ENCODE results near the gene CCDC186. TPM values are rescaled to one million over a fixed set of nuclear protein-coding genes. Genes with fewer than 3 reads are reported as not detected.
A peak's percentile ranks its signal among the peaks of the same experiment; 100 is the strongest.

The CCDC186 gene
- total RNA-seq, 1 experiment from 2014 or later: 14.3 TPM

DNA sequence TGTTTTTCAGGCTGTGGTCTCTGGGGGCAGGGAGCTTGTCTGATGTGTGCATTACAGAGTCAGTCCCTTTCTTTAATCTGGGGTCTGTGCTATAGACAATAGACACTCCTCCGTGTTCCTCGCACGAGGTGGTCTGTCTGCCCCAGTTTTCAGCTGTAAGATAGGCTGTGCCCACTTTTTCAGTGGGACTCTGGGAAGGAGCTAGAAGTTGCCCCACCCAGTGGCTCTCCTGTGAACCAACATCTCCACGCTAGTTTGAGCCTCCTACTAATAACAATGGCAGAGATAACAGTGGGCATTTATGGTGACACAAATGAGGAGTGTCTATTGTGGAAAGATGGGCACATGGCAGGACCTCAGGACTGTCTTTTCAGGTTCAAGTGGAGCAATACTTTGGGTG, 86.3 kb downstream of the CCDC186 start:
- BruUV-seq (replicated peaks): no TSS peak
- H2AFZ ChIP-seq: no peak overlapping the region
- intact Hi-C loops (cut with micrococcal nuclease; ENCODE audit: unreplicated experiment): no loop called here
- no peaks in the 10 kb centered on the region for H4K20me1 ChIP-seq (ENCODE audit: insufficient read depth)
- H3K9me2 ChIP-seq (ENCODE audit: insufficient read depth): no peaks in the 10 kb centered on the region
- no peak overlapping the region for H3K4me2 ChIP-seq
- H3K36me3 ChIP-seq (ENCODE audit: low read depth): no peaks in the 10 kb centered on the region
- no peak for TF ChIP-seq EZH2 (IDR thresholded peaks at IDR 0.05; ENCODE audit: low read depth)
- TF ChIP-seq, protein P1, sequence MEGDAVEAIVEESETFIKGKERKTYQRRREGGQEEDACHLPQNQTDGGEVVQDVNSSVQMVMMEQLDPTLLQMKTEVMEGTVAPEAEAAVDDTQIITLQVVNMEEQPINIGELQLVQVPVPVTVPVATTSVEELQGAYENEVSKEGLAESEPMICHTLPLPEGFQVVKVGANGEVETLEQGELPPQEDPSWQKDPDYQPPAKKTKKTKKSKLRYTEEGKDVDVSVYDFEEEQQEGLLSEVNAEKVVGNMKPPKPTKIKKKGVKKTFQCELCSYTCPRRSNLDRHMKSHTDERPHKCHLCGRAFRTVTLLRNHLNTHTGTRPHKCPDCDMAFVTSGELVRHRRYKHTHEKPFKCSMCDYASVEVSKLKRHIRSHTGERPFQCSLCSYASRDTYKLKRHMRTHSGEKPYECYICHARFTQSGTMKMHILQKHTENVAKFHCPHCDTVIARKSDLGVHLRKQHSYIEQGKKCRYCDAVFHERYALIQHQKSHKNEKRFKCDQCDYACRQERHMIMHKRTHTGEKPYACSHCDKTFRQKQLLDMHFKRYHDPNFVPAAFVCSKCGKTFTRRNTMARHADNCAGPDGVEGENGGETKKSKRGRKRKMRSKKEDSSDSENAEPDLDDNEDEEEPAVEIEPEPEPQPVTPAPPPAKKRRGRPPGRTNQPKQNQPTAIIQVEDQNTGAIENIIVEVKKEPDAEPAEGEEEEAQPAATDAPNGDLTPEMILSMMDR (conservative IDR thresholded peaks at IDR 0.05): no peak; the same call in 1 of the 2 replicates
- no peak overlapping the region for H3K27ac ChIP-seq
- no peak overlapping the region for H3K4me3 ChIP-seq
- no peaks in the 10 kb centered on the region for H3K79me2 ChIP-seq (ENCODE audit: low read depth)
- H3K9me3 ChIP-seq (ENCODE audit: insufficient read depth, low read depth): no peaks in the 10 kb centered on the region
- no peaks in the 10 kb centered on the region for H3K27me3 ChIP-seq (ENCODE audit: insufficient read depth, low read depth)
- ChIA-PET CTCF (no interaction called here), POLR2A (ENCODE audit: unreplicated experiment) (no interaction called here)
- no peaks in the 10 kb centered on the region for H3K4me1 ChIP-seq (replicated peaks; ENCODE audit: insufficient read depth)
- H3F3A ChIP-seq (ENCODE audit: insufficient read depth, low read depth): no peaks in the 10 kb centered on the region
- no peak for DNase-seq

- no peaks in the 10 kb centered on the region for H3K27me3 ChIP-seq (ENCODE audit: insufficient read depth, low read depth)
These were observed 86.7 kb downstream of the CCDC186 start for GRCh38 chr10:114087255-114087654.

DNA sequence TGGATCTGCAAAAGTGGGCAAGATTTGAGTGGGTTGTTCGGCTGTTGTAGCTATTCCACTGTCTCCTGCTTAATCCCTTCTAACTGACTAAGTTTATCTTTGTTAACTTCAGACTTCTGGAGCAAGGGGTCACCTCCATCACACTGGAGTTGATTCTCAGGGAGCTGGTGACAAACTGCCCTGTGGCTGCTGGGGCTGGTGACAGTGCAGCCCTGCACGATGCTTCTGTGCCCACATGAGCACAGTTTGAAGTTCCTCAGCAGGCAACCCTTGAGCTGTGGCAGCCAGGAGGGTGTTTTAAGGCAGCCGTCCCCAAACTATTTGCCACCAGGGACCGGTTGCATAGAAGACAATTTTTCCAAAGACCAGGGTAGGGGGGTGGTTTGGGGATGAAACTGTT, 89.8 kb downstream of the CCDC186 start:
- Histone ChIP-seq H3K27me3 (ENCODE audit: insufficient read depth, low read depth) (no peaks in the 10 kb centered on the region), H3K27ac (no peak overlapping the region), H3K36me3 (ENCODE audit: low read depth) (no peaks in the 10 kb centered on the region), H3F3A (ENCODE audit: insufficient read depth, low read depth) (no peaks in the 10 kb centered on the region), H3K79me2 (ENCODE audit: low read depth) (no peaks in the 10 kb centered on the region), H4K20me1 (ENCODE audit: insufficient read depth) (no peaks in the 10 kb centered on the region), H3K9me2 (ENCODE audit: insufficient read depth) (no peaks in the 10 kb centered on the region), H2AFZ (no peak overlapping the region), H3K4me2 (no peak overlapping the region), H3K4me3 (no peak overlapping the region), H3K9me3 (ENCODE audit: insufficient read depth, low read depth) (no peaks in the 10 kb centered on the region), H3K4me1 (replicated peaks; ENCODE audit: insufficient read depth) (no peaks in the 10 kb centered on the region; the same call in 1 of the 2 replicates)
- POLR2A ChIA-PET (ENCODE audit: unreplicated experiment): interaction anchor here (0.6 kb wide), 1 partner anchor 90 kb away, joined by 9 read pairs; the partner anchor contains the start of gene CCDC186
- DNase-seq: no peak
- TF ChIP-seq EZH2 (IDR thresholded peaks at IDR 0.05; ENCODE audit: low read depth): no peak
- TF ChIP-seq, protein P1 (conservative IDR thresholded peaks at IDR 0.05): no peak
- CTCF ChIA-PET: no interaction called here
- BruUV-seq (replicated peaks): no TSS peak
- intact Hi-C loops (cut with micrococcal nuclease; ENCODE audit: unreplicated experiment): no loop called here

More at GRCh38 chr10:114087255-114087654, 86.7 kb downstream of the CCDC186 start:
- Histone ChIP-seq H3K4me3 (no peak overlapping the region), H3K27ac (no peak overlapping the region), H4K20me1 (ENCODE audit: insufficient read depth) (no peaks in the 10 kb centered on the region), H3K4me2 (no peak overlapping the region), H3K36me3 (ENCODE audit: low read depth) (no peaks in the 10 kb centered on the region), H2AFZ (no peak overlapping the region), H3K79me2 (ENCODE audit: low read depth) (no peaks in the 10 kb centered on the region), H3F3A (ENCODE audit: insufficient read depth, low read depth) (no peaks in the 10 kb centered on the region), H3K9me2 (ENCODE audit: insufficient read depth) (no peaks in the 10 kb centered on the region), H3K4me1 (replicated peaks; ENCODE audit: insufficient read depth) (no peaks in the 10 kb centered on the region; the same call in 1 of the 2 replicates), H3K9me3 (ENCODE audit: insufficient read depth, low read depth) (no peaks in the 10 kb centered on the region)
- CTCF ChIA-PET: no interaction called here
- intact Hi-C loops (cut with micrococcal nuclease; ENCODE audit: unreplicated experiment): no loop called here
- no peak for DNase-seq
- POLR2A ChIA-PET (ENCODE audit: unreplicated experiment): no interaction called here
- no peak for TF ChIP-seq EZH2 (IDR thresholded peaks at IDR 0.05; ENCODE audit: low read depth)
- BruUV-seq (replicated peaks): no TSS peak

- intact Hi-C loops (cut with micrococcal nuclease; ENCODE audit: unreplicated experiment): loop anchor here (1.0 kb wide), 1 partner anchor 332 kb away; the partner anchor contains the start of gene PLEKHS1
- Histone ChIP-seq H4K20me1 (ENCODE audit: insufficient read depth) (no peaks in the 10 kb centered on the region), H3K36me3 (ENCODE audit: low read depth) (no peaks in the 10 kb centered on the region), H3K4me2 (no peak overlapping the region), H3K27ac (no peak overlapping the region), H3K9me2 (ENCODE audit: insufficient read depth) (no peaks in the 10 kb centered on the region), H3K79me2 (ENCODE audit: low read depth) (no peaks in the 10 kb centered on the region), H3K27me3 (ENCODE audit: insufficient read depth, low read depth) (no peaks in the 10 kb centered on the region), H3K4me1 (replicated peaks; ENCODE audit: insufficient read depth) (no peaks in the 10 kb centered on the region; the same call in 1 of the 2 replicates), H2AFZ (no peak overlapping the region), H3K4me3 (no peak overlapping the region), H3F3A (ENCODE audit: insufficient read depth, low read depth) (no peaks in the 10 kb centered on the region), H3K9me3 (ENCODE audit: insufficient read depth, low read depth) (no peaks in the 10 kb centered on the region)
- POLR2A ChIA-PET (ENCODE audit: unreplicated experiment): no interaction called here
- no TSS peak for BruUV-seq (replicated peaks)
- TF ChIP-seq, protein P1 (conservative IDR thresholded peaks at IDR 0.05): no peak
- no peak for TF ChIP-seq EZH2 (IDR thresholded peaks at IDR 0.05; ENCODE audit: low read depth)
- CTCF ChIA-PET: no interaction called here
- DNase-seq: peak in 1 of 2 experiments; percentile 67
These were observed 91.0 kb downstream of the CCDC186 start for GRCh38 chr10:114083040-114083439.

Data from PC-9 (cell line).